ENCODE results near the gene GIMAP2. TPM values are rescaled to one million over a fixed set of nuclear protein-coding genes. Genes with fewer than 3 reads are reported as not detected.

Gene GIMAP2
- total RNA-seq, 1 experiment from 2014 or later = 3.9 TPM

- TF ChIP-seq CTCF (IDR thresholded peaks at IDR 0.05; ENCODE audit: unreplicated experiment) = no peak
- BruUV-seq (replicated peaks) = no TSS peak
- CTCF ChIA-PET = no interaction called here
- intact Hi-C loops (cut with micrococcal nuclease; ENCODE audit: unreplicated experiment) = no loop called here
- no peak overlapping the region for H3K27ac Mint-ChIP-seq (ENCODE audit: unreplicated experiment)
- H3K4me3 Mint-ChIP-seq (ENCODE audit: low read depth, unreplicated experiment) = no peak overlapping the region
- H3K9me3 Mint-ChIP-seq (ENCODE audit: low read depth, unreplicated experiment) = no peaks in the 10 kb centered on the region
- peaks cover 34% of the 10 kb centered on the region for H3K27me3 Mint-ChIP-seq (ENCODE audit: unreplicated experiment)
- H3K4me1 Mint-ChIP-seq (ENCODE audit: low read depth, unreplicated experiment) = no peaks in the 10 kb centered on the region
- H3K36me3 Mint-ChIP-seq (ENCODE audit: insufficient read depth, unreplicated experiment) = no peaks in the 10 kb centered on the region
- no peak for DNase-seq
Observed at GRCh38 chr7:150717814-150718420, 32.4 kb downstream of the GIMAP2 start.

- TF ChIP-seq CTCF (IDR thresholded peaks at IDR 0.05; ENCODE audit: unreplicated experiment) = no peak
- no peak overlapping the region for H3K27ac Mint-ChIP-seq (ENCODE audit: unreplicated experiment)
- H3K36me3 Mint-ChIP-seq (ENCODE audit: insufficient read depth, unreplicated experiment) = no peaks in the 10 kb centered on the region
- DNase-seq = no peak
- H3K4me1 Mint-ChIP-seq (ENCODE audit: low read depth, unreplicated experiment) = no peaks in the 10 kb centered on the region
- intact Hi-C loops (cut with micrococcal nuclease; ENCODE audit: unreplicated experiment) = no loop called here
- CTCF ChIA-PET = no interaction called here
- no peak overlapping the region for H3K4me3 Mint-ChIP-seq (ENCODE audit: low read depth, unreplicated experiment)
- no TSS peak for BruUV-seq (replicated peaks)
- H3K9me3 Mint-ChIP-seq (ENCODE audit: low read depth, unreplicated experiment) = no peaks in the 10 kb centered on the region
- H3K27me3 Mint-ChIP-seq (ENCODE audit: unreplicated experiment) = peaks cover 34% of the 10 kb centered on the region
Observed at GRCh38 chr7:150719436-150719835, 33.9 kb downstream of the GIMAP2 start.

GRCh38 chr7:150719960-150720891 is 34.7 kb downstream of the GIMAP2 start:
- CTCF ChIA-PET = no interaction called here
- no peak for DNase-seq
- no peak overlapping the region for H3K27ac Mint-ChIP-seq (ENCODE audit: unreplicated experiment)
- no peak for TF ChIP-seq CTCF (IDR thresholded peaks at IDR 0.05; ENCODE audit: unreplicated experiment)
- no peak overlapping the region for H3K4me3 Mint-ChIP-seq (ENCODE audit: low read depth, unreplicated experiment)
- intact Hi-C loops (cut with micrococcal nuclease; ENCODE audit: unreplicated experiment) = no loop called here
- H3K27me3 Mint-ChIP-seq (ENCODE audit: unreplicated experiment) = peaks cover 34% of the 10 kb centered on the region
- no TSS peak for BruUV-seq (replicated peaks)
- no peaks in the 10 kb centered on the region for H3K4me1 Mint-ChIP-seq (ENCODE audit: low read depth, unreplicated experiment)
- H3K9me3 Mint-ChIP-seq (ENCODE audit: low read depth, unreplicated experiment) = no peaks in the 10 kb centered on the region
- H3K36me3 Mint-ChIP-seq (ENCODE audit: insufficient read depth, unreplicated experiment) = no peaks in the 10 kb centered on the region

- DNase-seq = no peak
- Mint-ChIP-seq H3K27me3 (ENCODE audit: unreplicated experiment) (peaks cover 35% of the 10 kb centered on the region), H3K27ac (ENCODE audit: unreplicated experiment) (no peak overlapping the region), H3K4me3 (ENCODE audit: low read depth, unreplicated experiment) (no peak overlapping the region), H3K36me3 (ENCODE audit: insufficient read depth, unreplicated experiment) (no peaks in the 10 kb centered on the region), H3K4me1 (ENCODE audit: low read depth, unreplicated experiment) (no peaks in the 10 kb centered on the region), H3K9me3 (ENCODE audit: low read depth, unreplicated experiment) (no peaks in the 10 kb centered on the region)
- CTCF ChIA-PET = no interaction called here
- TF ChIP-seq CTCF (IDR thresholded peaks at IDR 0.05; ENCODE audit: unreplicated experiment) = no peak
- BruUV-seq (replicated peaks) = no TSS peak
- intact Hi-C loops (cut with micrococcal nuclease; ENCODE audit: unreplicated experiment) = no loop called here
Observed at GRCh38 chr7:150721970-150722373, 36.5 kb downstream of the GIMAP2 start.

Measured in Calu3 (cell line).